Activated CD8-positive, alpha-beta memory T cell treated with anti-CD3 and anti-CD28 coated beads, Interleukin-2, amount 10 ng/mL, durations not matched to agents 7 days and 5 days (primary cell): ENCODE results near the gene B3GALNT2. TPM values are rescaled to one million over a fixed set of nuclear protein-coding genes. Genes with fewer than 3 reads are reported as not detected.

Source experiments
- ATAC-seq: fragments of 150-1000 bp; cut with Tn5 transposase; one replicate; pipeline ENCODE4 v1.10.0; 2021; ENCODE audit warnings: moderate library complexity
- CTCF ChIA-PET: fragments of 350-600 bp; sonication (Branson Sonifier 250); formaldehyde crosslinking; loops from one replicate; lab custom pipeline; 2021; ENCODE audit warnings: antibody characterized with exemption; lab: Charles Lee
- DNase-seq: peaks from one replicate; pipeline ENCODE4 v3.0.0-alpha.2; 2020
- H3K27ac Mint-ChIP-seq: one replicate; pipeline ENCODE4 v1.8.0; 2021; ENCODE audit warnings: mild to moderate bottlenecking, mixed read lengths
- H3K27me3 Mint-ChIP-seq: one replicate; pipeline ENCODE4 v1.8.0; 2021; ENCODE audit warnings: mixed read lengths
- H3K36me3 Mint-ChIP-seq: one replicate; pipeline ENCODE4 v1.8.0; 2021; ENCODE audit warnings: mild to moderate bottlenecking, mixed read lengths
- H3K4me1 Mint-ChIP-seq: one replicate; pipeline ENCODE4 v1.8.0; 2021; ENCODE audit warnings: mixed read lengths
- H3K4me3 Mint-ChIP-seq: one replicate; pipeline ENCODE4 v1.8.0; 2021; ENCODE audit warnings: mild to moderate bottlenecking, moderate library complexity, mixed read lengths
- H3K9me3 Mint-ChIP-seq: one replicate; pipeline ENCODE4 v1.8.0; 2022; ENCODE audit warnings: low read depth, mixed read lengths
- total RNA-seq, 2 experiments: library from RNA; stranded (reverse); gene quantifications; one replicate each; pipeline ENCODE4 v1.2.3, GENCODE V29; 2021

The B3GALNT2 gene
- total RNA-seq, 2 experiments from 2014 or later: 13.5 to 14.6 TPM

- no peak for DNase-seq
- Mint-ChIP-seq H3K4me1 (no peaks in the 10 kb centered on the region), H3K9me3 (no peaks in the 10 kb centered on the region), H3K4me3 (no peak overlapping the region), H3K27me3 (peaks cover 14% of the 10 kb centered on the region), H3K36me3 (no peaks in the 10 kb centered on the region), H3K27ac (no peak overlapping the region)
- CTCF ChIA-PET: interaction anchor here (1.3 to 3.2 kb wide), 3 partner anchors 11 to 456 kb away, joined by 3 to 22 read pairs (median 5); partner anchors contain the start of gene B3GALNT2
- ATAC-seq: no peak
Observed at GRCh38 chr1:235515844-235516512, 11.7 kb upstream of the B3GALNT2 start.

GRCh38 chr1:235513495-235514366 is 9.5 kb upstream of the B3GALNT2 start:
- H3K4me3 Mint-ChIP-seq: no peak overlapping the region
- H3K36me3 Mint-ChIP-seq: no peaks in the 10 kb centered on the region
- no peaks in the 10 kb centered on the region for H3K9me3 Mint-ChIP-seq
- CTCF ChIA-PET: interaction anchor here (0.7 to 3.2 kb wide), 19 partner anchors 10 to 482 kb away, joined by 3 to 22 read pairs (median 4); partner anchors contain the start of gene B3GALNT2
- no peak overlapping the region for H3K27ac Mint-ChIP-seq
- H3K27me3 Mint-ChIP-seq: peaks cover 23% of the 10 kb centered on the region
- ATAC-seq (peak; percentile 57), DNase-seq (no peak)
- no peaks in the 10 kb centered on the region for H3K4me1 Mint-ChIP-seq

GRCh38 chr1:235511470-235512240 is 7.4 kb upstream of the B3GALNT2 start:
- H3K4me1 Mint-ChIP-seq: no peaks in the 10 kb centered on the region
- no peaks in the 10 kb centered on the region for H3K36me3 Mint-ChIP-seq
- no peaks in the 10 kb centered on the region for H3K9me3 Mint-ChIP-seq
- peaks cover 23% of the 10 kb centered on the region for H3K27me3 Mint-ChIP-seq
- no peak overlapping the region for H3K27ac Mint-ChIP-seq
- CTCF ChIA-PET: interaction anchor here (0.6 kb wide), 2 partner anchors 315 to 522 kb away, joined by 3 read pairs; no protein-coding TSS in a partner anchor
- no peak overlapping the region for H3K4me3 Mint-ChIP-seq
- DNase-seq (no peak), ATAC-seq (no peak)

GRCh38 chr1:235510823-235511222 is 6.6 kb upstream of the B3GALNT2 start:
- Mint-ChIP-seq H3K27ac (no peak overlapping the region), H3K4me1 (peaks cover 4% of the 10 kb centered on the region), H3K4me3 (no peak overlapping the region), H3K9me3 (no peaks in the 10 kb centered on the region), H3K27me3 (peaks cover 19% of the 10 kb centered on the region), H3K36me3 (no peaks in the 10 kb centered on the region)
- no peak for ATAC-seq
- CTCF ChIA-PET: interaction anchor here (0.6 kb wide), 1 partner anchor 523 kb away, joined by 3 read pairs; no protein-coding TSS in a partner anchor
- DNase-seq: no peak

- no peak for ATAC-seq
- CTCF ChIA-PET: no interaction called here
- no peaks in the 10 kb centered on the region for H3K9me3 Mint-ChIP-seq
- peaks cover 16% of the 10 kb centered on the region for H3K4me1 Mint-ChIP-seq
- no peaks in the 10 kb centered on the region for H3K36me3 Mint-ChIP-seq
- H3K27ac Mint-ChIP-seq: no peak overlapping the region
- H3K4me3 Mint-ChIP-seq: no peak overlapping the region
- DNase-seq: no peak
- peaks cover 17% of the 10 kb centered on the region for H3K27me3 Mint-ChIP-seq
Observed at GRCh38 chr1:235507623-235508022, 3.4 kb upstream of the B3GALNT2 start.

- H3K4me3 Mint-ChIP-seq: peak overlapping the region; percentile 91
- H3K36me3 Mint-ChIP-seq: peaks cover 3% of the 10 kb centered on the region
- H3K9me3 Mint-ChIP-seq: no peaks in the 10 kb centered on the region
- ATAC-seq (peak; percentile 89), DNase-seq (peak; percentile 98)
- peaks cover 21% of the 10 kb centered on the region for H3K4me1 Mint-ChIP-seq
- peaks cover 5% of the 10 kb centered on the region for H3K27me3 Mint-ChIP-seq
- CTCF ChIA-PET: interaction anchor here (0.6 to 5.7 kb wide), 35 partner anchors 10 to 1005 kb away, joined by 3 to 24 read pairs (median 4); partner anchors contain the start of gene TBCE
- H3K27ac Mint-ChIP-seq: peak overlapping the region; percentile 98
Observed at GRCh38 chr1:235504494-235505222, 406 bp upstream of the B3GALNT2 start.

GRCh38 chr1:235503403-235504121 is 690 bp downstream of the B3GALNT2 start:
- Mint-ChIP-seq H3K27me3 (no peaks in the 10 kb centered on the region), H3K9me3 (no peaks in the 10 kb centered on the region), H3K4me1 (peaks cover 21% of the 10 kb centered on the region), H3K36me3 (peaks cover 3% of the 10 kb centered on the region), H3K27ac (peak overlapping the region; percentile 79), H3K4me3 (peak overlapping the region; percentile 91)
- DNase-seq: peak; percentile 55
- CTCF ChIA-PET: interaction anchor here (0.8 to 5.7 kb wide), 25 partner anchors 10 to 495 kb away, joined by 3 to 24 read pairs (median 5); partner anchors contain the start of gene TBCE
- ATAC-seq: peak; percentile 0

GRCh38 chr1:235502601-235503402 is 1.4 kb downstream of the B3GALNT2 start:
- H3K4me1 Mint-ChIP-seq: peaks cover 21% of the 10 kb centered on the region
- peak overlapping the region; percentile 79 for H3K27ac Mint-ChIP-seq
- no peaks in the 10 kb centered on the region for H3K9me3 Mint-ChIP-seq
- H3K36me3 Mint-ChIP-seq: peaks cover 3% of the 10 kb centered on the region
- DNase-seq (no peak), ATAC-seq (no peak)
- peak overlapping the region; percentile 91 for H3K4me3 Mint-ChIP-seq
- no peaks in the 10 kb centered on the region for H3K27me3 Mint-ChIP-seq
- CTCF ChIA-PET: interaction anchor here (1.4 to 5.7 kb wide), 7 partner anchors 9 to 469 kb away, joined by 3 to 24 read pairs (median 8); no protein-coding TSS in a partner anchor

- Mint-ChIP-seq H3K4me1 (peaks cover 18% of the 10 kb centered on the region), H3K9me3 (no peaks in the 10 kb centered on the region), H3K27me3 (no peaks in the 10 kb centered on the region), H3K27ac (no peak overlapping the region), H3K4me3 (no peak overlapping the region), H3K36me3 (peaks cover 3% of the 10 kb centered on the region)
- DNase-seq (no peak), ATAC-seq (no peak)
- CTCF ChIA-PET: interaction anchor here (4.4 kb wide), 1 partner anchor 7 kb away, joined by 24 read pairs; no protein-coding TSS in a partner anchor
Observed at GRCh38 chr1:235500971-235501540, 3.2 kb downstream of the B3GALNT2 start.

GRCh38 chr1:235495551-235495950 is 8.7 kb downstream of the B3GALNT2 start:
- no peak for DNase-seq
- Mint-ChIP-seq H3K27me3 (no peaks in the 10 kb centered on the region), H3K4me3 (no peak overlapping the region), H3K27ac (no peak overlapping the region), H3K9me3 (no peaks in the 10 kb centered on the region), H3K36me3 (peaks cover 24% of the 10 kb centered on the region), H3K4me1 (peaks cover 13% of the 10 kb centered on the region)
- CTCF ChIA-PET: interaction anchor here (0.9 to 4.2 kb wide), 3 partner anchors 8 to 349 kb away, joined by 3 to 24 read pairs (median 3); partner anchors contain the start of gene B3GALNT2
- ATAC-seq: no peak

GRCh38 chr1:235495030-235495429 is 9.2 kb downstream of the B3GALNT2 start:
- Mint-ChIP-seq H3K27ac (no peak overlapping the region), H3K36me3 (peaks cover 24% of the 10 kb centered on the region), H3K27me3 (no peaks in the 10 kb centered on the region), H3K4me1 (peaks cover 13% of the 10 kb centered on the region), H3K4me3 (no peak overlapping the region), H3K9me3 (no peaks in the 10 kb centered on the region)
- ATAC-seq (no peak), DNase-seq (no peak)
- CTCF ChIA-PET: interaction anchor here (4.2 kb wide), 1 partner anchor 8 kb away, joined by 24 read pairs; the partner anchor contains the start of gene B3GALNT2
